ENCODE results near the gene KDM6A. TPM values are rescaled to one million over a fixed set of nuclear protein-coding genes. Genes with fewer than 3 reads are reported as not detected.
"Not testable (repeated sequence)": the region's sequence is repeated elsewhere in the genome, so short reads cannot be mapped to it uniquely, and the experiment has no call there.

Gene KDM6A
- total RNA-seq = 10 to 100 TPM; 21.1 to 34.7 TPM
- 10 to 100 TPM; 43.5 to 75.0 (median 58.7) TPM for polyA plus RNA-seq (ENCODE audit: insufficient read length in 6 of 6)
- long read RNA-seq, donor 1, partial matches to known transcripts = 32 of 33 reads
- long read RNA-seq, donor 1, other reads (novel, unspliced or antisense) = 0 of 33 reads
- long read RNA-seq, donor 2, full-length matches to known transcripts = 1 of 30 reads
- long read RNA-seq, donor 2, partial matches to known transcripts = 29 of 30 reads
- long read RNA-seq, donor 2, other reads (novel, unspliced or antisense) = 0 of 30 reads
- long read RNA-seq, donor 3 = 0 reads
- long read RNA-seq, donor 4, partial matches to known transcripts = 0 of 1 reads
- long read RNA-seq, donor 4, other reads (novel, unspliced or antisense) = 1 of 1 reads
- long read RNA-seq, donor 5, partial matches to known transcripts = 13 of 15 reads
- long read RNA-seq, donor 5, other reads (novel, unspliced or antisense) = 0 of 15 reads
- long read RNA-seq, donor 6, partial matches to known transcripts = 10 of 10 reads
- long read RNA-seq, donor 6, other reads (novel, unspliced or antisense) = 0 of 10 reads
- long read RNA-seq, donor 7, partial matches to known transcripts = 5 of 5 reads
- long read RNA-seq, donor 7, other reads (novel, unspliced or antisense) = 0 of 5 reads
- long read RNA-seq, donor 8, full-length matches to known transcripts = 2 of 16 reads
- long read RNA-seq, donor 8, partial matches to known transcripts = 14 of 16 reads
- long read RNA-seq, donor 8, other reads (novel, unspliced or antisense) = 0 of 16 reads
- long read RNA-seq, donor 9 = 0 reads
- long read RNA-seq, donor 10, partial matches to known transcripts = 1 of 2 reads
- long read RNA-seq, donor 10, other reads (novel, unspliced or antisense) = 1 of 2 reads
- long read RNA-seq, donor 11 = 0 reads
- long read RNA-seq, donor 12, partial matches to known transcripts = 0 of 1 reads
- long read RNA-seq, donor 12, other reads (novel, unspliced or antisense) = 0 of 1 reads

DNA sequence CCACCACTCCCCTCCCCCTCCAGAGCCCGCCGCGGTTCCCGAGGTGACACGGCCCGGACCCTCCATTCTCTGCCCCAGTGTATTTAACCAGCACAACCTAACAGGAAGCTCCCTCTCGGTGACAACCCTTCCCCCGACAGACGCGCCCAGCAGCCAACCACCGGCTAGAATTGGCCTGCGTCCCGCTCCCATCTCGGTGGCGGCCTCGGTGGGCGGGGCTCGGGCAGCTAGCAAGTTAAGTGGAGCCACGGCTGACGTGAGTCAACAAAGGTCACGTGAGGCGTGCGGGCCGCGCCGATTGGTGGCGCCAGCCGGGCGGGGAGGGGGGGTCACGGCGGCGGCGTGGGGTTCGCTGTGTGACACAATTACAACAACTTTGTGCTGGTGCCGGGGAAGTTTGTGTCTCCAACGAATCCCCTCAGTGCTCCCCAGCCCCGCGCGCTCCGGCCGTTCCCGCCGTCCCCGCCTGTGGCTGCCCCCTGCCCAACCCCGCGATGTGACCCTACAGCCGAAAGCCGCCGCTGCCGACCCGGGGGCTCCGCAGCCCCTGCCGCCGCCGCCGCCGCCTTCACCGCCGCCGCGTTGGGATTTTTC lies at the start of gene KDM6A:
TSS of gene KDM6A (plus strand) at position 368 of the 594 bp plus-strand sequence. CDS start 364 bp downstream, outside the sequence.
- TF ChIP-seq, protein P1, sequence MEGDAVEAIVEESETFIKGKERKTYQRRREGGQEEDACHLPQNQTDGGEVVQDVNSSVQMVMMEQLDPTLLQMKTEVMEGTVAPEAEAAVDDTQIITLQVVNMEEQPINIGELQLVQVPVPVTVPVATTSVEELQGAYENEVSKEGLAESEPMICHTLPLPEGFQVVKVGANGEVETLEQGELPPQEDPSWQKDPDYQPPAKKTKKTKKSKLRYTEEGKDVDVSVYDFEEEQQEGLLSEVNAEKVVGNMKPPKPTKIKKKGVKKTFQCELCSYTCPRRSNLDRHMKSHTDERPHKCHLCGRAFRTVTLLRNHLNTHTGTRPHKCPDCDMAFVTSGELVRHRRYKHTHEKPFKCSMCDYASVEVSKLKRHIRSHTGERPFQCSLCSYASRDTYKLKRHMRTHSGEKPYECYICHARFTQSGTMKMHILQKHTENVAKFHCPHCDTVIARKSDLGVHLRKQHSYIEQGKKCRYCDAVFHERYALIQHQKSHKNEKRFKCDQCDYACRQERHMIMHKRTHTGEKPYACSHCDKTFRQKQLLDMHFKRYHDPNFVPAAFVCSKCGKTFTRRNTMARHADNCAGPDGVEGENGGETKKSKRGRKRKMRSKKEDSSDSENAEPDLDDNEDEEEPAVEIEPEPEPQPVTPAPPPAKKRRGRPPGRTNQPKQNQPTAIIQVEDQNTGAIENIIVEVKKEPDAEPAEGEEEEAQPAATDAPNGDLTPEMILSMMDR (IDR thresholded peaks at IDR 0.05) = no peak
- H3K27me3 ChIP-seq = no peaks in the 10 kb centered on the region
- peak; percentile 97 to 100 (median 98) for DNase-seq
- peak within 1 kb of the TSS; percentile 64 to 88 for H3K4me3 ChIP-seq
- peak within 1 kb of the TSS; percentile 97 to 99 for H3K27ac ChIP-seq
- intact Hi-C loops (cut with DNase I) = no loop called here
- no peaks in the 10 kb centered on the region for H3K36me3 ChIP-seq
- no peaks in the 10 kb centered on the region for H3K9me3 ChIP-seq
- peak; percentile 89 for ATAC-seq
- peaks cover 5 to 16% of the 10 kb centered on the region in 2 donors for H3K4me1 ChIP-seq

GRCh38 chrX:44823193-44823592 lies 49.8 kb upstream of the KDM6A start:
- H3K4me1 ChIP-seq; H3K27me3 ChIP-seq; ATAC-seq; H3K9me3 ChIP-seq; H3K4me3 ChIP-seq; DNase-seq; H3K36me3 ChIP-seq; intact Hi-C loops (cut with DNase I); H3K27ac ChIP-seq: not testable (repeated sequence)

DNA sequence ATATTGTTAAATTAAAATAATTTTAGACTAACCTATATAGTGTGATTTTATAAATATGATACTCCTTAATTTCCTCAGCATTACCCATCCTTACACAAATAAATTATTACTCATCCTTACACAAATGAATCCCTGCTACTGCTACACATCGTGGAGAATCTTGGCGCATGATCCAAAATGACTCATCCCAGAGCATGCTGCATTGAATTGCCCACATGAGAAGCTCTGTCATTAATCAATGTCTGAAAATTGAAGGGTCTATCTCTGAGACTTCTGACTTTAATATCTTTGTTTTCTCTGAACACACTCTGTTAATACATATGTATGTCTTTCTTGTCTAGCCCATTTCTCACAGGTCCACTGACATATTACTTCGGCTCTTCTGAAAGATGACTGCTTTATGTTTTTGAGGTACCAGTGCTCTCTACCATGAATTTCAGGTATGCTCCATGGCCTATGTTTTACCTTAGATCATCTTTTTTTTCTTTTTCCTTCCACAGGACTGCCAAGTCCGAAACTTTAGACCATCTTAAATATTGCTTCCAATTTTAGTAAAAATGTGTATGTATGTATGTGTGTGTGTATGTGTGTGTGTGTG lies 44.9 kb upstream of the KDM6A start:
- ATAC-seq = no peak
- Histone ChIP-seq H3K27me3 (no peaks in the 10 kb centered on the region), H3K36me3 (no peaks in the 10 kb centered on the region), H3K27ac (no peak overlapping the region), H3K4me1 (no peaks in the 10 kb centered on the region), H3K9me3 (no peaks in the 10 kb centered on the region), H3K4me3 (no peak overlapping the region)
- TF ChIP-seq, protein P1 (IDR thresholded peaks at IDR 0.05) = no peak
- no peak for DNase-seq
- intact Hi-C loops (cut with DNase I) = no loop called here

DNA sequence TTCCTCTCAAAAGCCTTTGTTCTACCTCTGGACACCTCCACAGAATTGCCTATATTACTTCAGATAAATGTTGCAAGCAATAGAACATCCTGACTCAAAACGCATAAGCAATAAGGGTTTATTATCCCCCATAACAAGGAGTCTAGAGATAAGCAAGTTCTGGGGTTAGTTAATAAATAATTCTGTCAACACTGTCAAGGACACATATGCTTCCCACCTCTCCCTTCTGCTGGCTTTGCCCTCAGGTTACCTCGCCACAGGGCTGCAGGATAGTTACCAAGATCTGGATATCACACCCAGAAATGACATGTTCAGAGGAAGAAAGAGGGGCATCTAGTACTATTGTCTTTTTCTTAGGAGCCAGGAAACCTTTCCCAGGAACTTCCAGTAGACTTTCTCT lies 43.2 kb upstream of the KDM6A start:
- Histone ChIP-seq H3K9me3 (no peaks in the 10 kb centered on the region), H3K4me1 (no peaks in the 10 kb centered on the region), H3K36me3 (no peaks in the 10 kb centered on the region), H3K27me3 (no peaks in the 10 kb centered on the region), H3K27ac (no peak overlapping the region), H3K4me3 (no peak overlapping the region)
- no peak for ATAC-seq
- TF ChIP-seq, protein P1 (IDR thresholded peaks at IDR 0.05) = no peak
- intact Hi-C loops (cut with DNase I) = no loop called here
- no peak for DNase-seq

DNA sequence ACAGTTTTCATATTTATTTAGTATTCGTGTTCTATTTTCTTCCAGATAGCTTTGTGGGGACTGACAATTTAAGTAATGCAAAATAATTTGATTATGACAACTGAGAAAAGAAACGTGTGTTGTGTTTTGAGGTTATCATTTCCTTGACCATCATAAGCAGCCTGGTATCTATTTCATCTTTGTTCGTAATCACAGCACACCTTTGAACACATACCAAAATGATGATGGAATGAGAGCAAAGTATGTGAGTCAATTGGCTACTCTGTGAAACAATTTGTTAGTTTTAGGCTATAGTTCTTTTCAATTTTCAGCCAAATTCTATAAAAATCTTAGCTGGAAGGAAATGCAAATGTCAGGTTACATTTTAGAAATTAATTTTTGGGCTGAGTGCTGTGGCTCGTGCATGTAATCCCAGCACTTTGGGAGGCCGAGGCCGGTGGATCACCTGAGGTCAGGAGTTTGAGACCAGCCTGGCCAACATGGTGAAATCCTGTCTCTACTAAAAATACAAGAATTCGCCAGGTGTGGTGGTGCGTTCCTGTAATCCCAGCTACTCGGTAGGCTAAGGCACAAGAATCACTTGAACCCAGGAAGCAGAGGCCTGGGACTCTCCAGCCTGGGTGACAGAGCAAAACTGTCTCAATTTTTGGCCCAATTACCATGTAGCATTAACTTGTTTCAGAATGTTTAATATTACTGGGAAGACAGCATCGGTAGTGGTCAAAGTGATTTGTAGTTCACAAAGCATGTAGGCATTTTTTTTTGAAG lies 30.3 kb upstream of the KDM6A start:
- Histone ChIP-seq H3K9me3 (no peaks in the 10 kb centered on the region), H3K27me3 (no peaks in the 10 kb centered on the region), H3K4me3 (no peak overlapping the region), H3K4me1 (no peaks in the 10 kb centered on the region), H3K36me3 (no peaks in the 10 kb centered on the region), H3K27ac (no peak overlapping the region)
- DNase-seq (no peak), ATAC-seq (no peak)
- intact Hi-C loops (cut with DNase I) = no loop called here
- TF ChIP-seq, protein P1 (IDR thresholded peaks at IDR 0.05) = no peak
